Mesodermal cell (in vitro differentiated cells): ENCODE measurements around the gene PPIL6.

Source experiments
- H3K27ac ChIP-seq: 2 replicates; pipeline ENCODE4 v1.7.0; 2013; ENCODE audit warnings: mild to moderate bottlenecking, low read depth, low read length, moderate library complexity; ENCODE audit not compliant: severe bottlenecking
- H3K36me3 ChIP-seq: 2 replicates; pipeline ENCODE4 v1.7.1; 2013; ENCODE audit warnings: mild to moderate bottlenecking, low read length, moderate library complexity; ENCODE audit not compliant: control insufficient read depth, insufficient read depth
- H3K4me1 ChIP-seq: one replicate; pipeline ENCODE4 v1.7.1; 2013; ENCODE audit warnings: mild to moderate bottlenecking, low read length; ENCODE audit not compliant: insufficient read depth, control insufficient read depth, poor library complexity, severe bottlenecking
- H3K4me3 ChIP-seq: 2 replicates; pipeline ENCODE4 v1.7.0; 2013; ENCODE audit warnings: low read length, control low read depth, mild to moderate bottlenecking; ENCODE audit not compliant: insufficient read depth, poor library complexity, severe bottlenecking; ENCODE audit errors: extremely low read depth
- H3K9me3 ChIP-seq: 2 replicates; pipeline ENCODE4 v1.7.1; 2013; ENCODE audit warnings: mild to moderate bottlenecking, low read length, moderate library complexity; ENCODE audit not compliant: control insufficient read depth
- WGBS, 2 experiments: methylation state at CpG; one replicate each; pipeline ENCODE4 v1.1.5; 2013; ENCODE audit warnings: missing lambda C conversion rate in 2 of 2; ENCODE audit not compliant: insufficient coverage in 2 of 2; 5-methylcytosine and 5-hydroxymethylcytosine counted together

PPIL6 gene

DNA sequence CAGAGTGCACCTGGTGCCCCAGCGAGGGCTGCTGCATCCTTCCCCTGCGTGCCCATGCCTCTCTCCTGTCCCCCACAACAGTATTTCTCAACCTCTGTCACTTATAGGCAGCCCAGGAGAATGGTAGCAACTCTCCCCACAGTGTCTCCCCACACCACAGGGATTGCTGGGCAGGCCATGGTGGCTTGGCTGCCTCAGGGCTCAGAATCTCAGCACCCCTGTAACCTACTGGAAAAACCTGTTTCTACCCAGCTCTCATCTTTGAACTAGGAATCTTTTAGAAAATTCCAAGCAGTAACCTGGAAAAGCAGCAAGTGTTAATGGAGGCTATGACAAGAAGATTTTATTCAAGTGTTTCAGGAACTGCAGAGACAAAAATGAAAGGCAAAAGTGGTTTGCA is 96.2 kb downstream of the PPIL6 start:
- Histone ChIP-seq H3K4me1 (no peaks in the 10 kb centered on the region), H3K4me3 (no peak overlapping the region), H3K9me3 (no peaks in the 10 kb centered on the region), H3K36me3 (no peaks in the 10 kb centered on the region), H3K27ac (no peak overlapping the region)
- 74 to 90% methylated on average over 2 of the region's 2 CpGs for WGBS, 2 experiments

- Histone ChIP-seq H3K36me3 (no peaks in the 10 kb centered on the region), H3K4me1 (no peaks in the 10 kb centered on the region), H3K27ac (no peak overlapping the region), H3K4me3 (no peak overlapping the region), H3K9me3 (no peaks in the 10 kb centered on the region)
- WGBS, 2 experiments, result 91 to 95% methylated on average over 3 to 6 of the region's 7 CpGs
Observed at GRCh38 chr6:109343518-109343917, 96.9 kb downstream of the PPIL6 start.

GRCh38 chr6:109342911-109343310 is 97.5 kb downstream of the PPIL6 start:
- no peaks in the 10 kb centered on the region for H3K9me3 ChIP-seq
- 92 to 100% methylated on average over 2 of the region's 6 CpGs for WGBS, 2 experiments
- no peak overlapping the region for H3K4me3 ChIP-seq
- H3K4me1 ChIP-seq, result no peaks in the 10 kb centered on the region
- H3K27ac ChIP-seq, result no peak overlapping the region
- no peaks in the 10 kb centered on the region for H3K36me3 ChIP-seq

GRCh38 chr6:109342506-109342905 is 97.9 kb downstream of the PPIL6 start:
- WGBS, 2 experiments, result 100% methylated on average over 2 to 3 of the region's 5 CpGs
- H3K27ac ChIP-seq, result no peak overlapping the region
- H3K36me3 ChIP-seq, result no peaks in the 10 kb centered on the region
- H3K9me3 ChIP-seq, result no peaks in the 10 kb centered on the region
- no peaks in the 10 kb centered on the region for H3K4me1 ChIP-seq
- H3K4me3 ChIP-seq, result no peak overlapping the region

DNA sequence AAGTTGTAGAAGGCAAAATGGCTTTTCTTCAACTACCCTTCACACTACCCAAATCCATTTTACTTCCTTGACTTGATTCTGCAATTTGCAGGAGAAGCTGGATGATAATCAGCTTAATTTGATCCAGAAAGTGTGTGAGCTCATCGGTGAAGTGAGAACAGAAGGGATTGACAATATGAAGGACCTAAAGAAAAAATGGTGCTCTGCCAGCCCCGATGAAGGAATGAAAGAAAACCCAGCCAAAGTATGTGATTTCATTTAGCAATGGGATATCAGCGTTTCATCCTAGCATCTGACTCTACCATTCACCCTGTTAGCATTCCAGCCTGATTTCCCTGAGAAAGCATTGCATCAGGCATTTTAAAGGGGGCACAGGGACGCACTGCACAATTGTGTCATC is 99.6 kb downstream of the PPIL6 start:
- H3K9me3 ChIP-seq, result no peaks in the 10 kb centered on the region
- WGBS, 2 experiments, result 82 to 87% methylated on average over 3 of the region's 4 CpGs
- no peak overlapping the region for H3K27ac ChIP-seq

More for the DNA sequence above, 99.6 kb downstream of the PPIL6 start:
- H3K36me3 ChIP-seq, result no peaks in the 10 kb centered on the region
- no peaks in the 10 kb centered on the region for H3K4me1 ChIP-seq
- H3K4me3 ChIP-seq, result no peak overlapping the region
